H1 (cell line): Measurements from ENCODE around the gene STAM. TPM values are rescaled to one million over a fixed set of nuclear protein-coding genes. Genes with fewer than 3 reads are reported as not detected.

ENCODE experiments used
- HDAC2 ChIP-seq, 2 experiments: fragments of 300-600 bp in 1 of 2; sonication (generic) in 1 of 2; IDR thresholded peaks; 2 replicates each; pipeline ENCODE4 v1.6.1; 2011 to 2012; ENCODE audit warnings: low read depth in 2 of 2, low read length in 2 of 2, mild to moderate bottlenecking in 2 of 2, moderate library complexity in 2 of 2, borderline replicate concordance in 1 of 2, inconsistent platforms in 1 of 2
- polyA plus RNA-seq, 7 experiments: library from polyadenylated mRNA; depleted of rRNA in 3 of 7; stranded (reverse) in 5 of 7; unstranded in 2 of 7; fragments of >200 nt in 5 of 7; fragments of 200-250 nt in 2 of 7; gene quantifications; 1 replicate in 5 of 7; 2 replicates in 1 of 7; 4 replicates in 1 of 7; pipeline versions ENCODE4 v1.2.1 to v1.2.3, GENCODE V29; 2011 to 2013; ENCODE audit warnings: missing spikeins in 2 of 7, mixed read lengths in 2 of 7
- total RNA-seq: library from RNA; stranded (reverse); fragmentation: NEBNext Ultra II Directional; extraction: Animal tissue kit (Norgen Biotek cat#: 25700); gene quantifications from 2 replicates; pipeline ENCODE4 v1.2.1, GENCODE V29; 2021

The STAM gene
- total and polyA plus RNA-seq, 2 of the 8 experiments (the other 6 are each of a cell fraction or from before 2014, with no cell fraction given) = 22.0 to 27.8 TPM

DNA sequence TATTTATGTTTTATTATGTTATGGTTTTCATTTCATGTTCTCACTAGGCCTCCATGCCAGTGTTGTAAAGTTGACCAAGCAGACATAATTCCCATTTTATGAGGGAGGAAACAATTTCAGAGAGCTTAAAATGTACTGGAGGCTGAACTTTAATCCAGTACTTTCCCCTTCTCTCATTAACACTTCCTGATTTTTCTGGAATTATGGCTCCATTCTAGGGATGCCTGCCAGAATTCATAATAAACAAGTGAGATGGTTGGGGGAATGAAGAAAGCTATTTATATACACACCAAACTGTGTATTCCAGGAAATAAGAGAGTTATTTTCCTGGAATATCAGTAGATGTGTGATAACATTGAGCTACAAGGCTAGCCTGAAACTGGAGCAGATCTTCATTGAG is 114.9 kb downstream of the STAM start (continued):
- TF ChIP-seq HDAC2 (IDR thresholded peaks at IDR 0.05; ENCODE audit: borderline replicate concordance in 1 of 2, low read depth in 2 of 2, low read length in 2 of 2) = no peak
- TF ChIP-seq, all 59 proteins: peak for 0
